CD14-positive monocyte (primary cell): ENCODE results near the gene TIPARP. TPM values are rescaled to one million over a fixed set of nuclear protein-coding genes. Genes with fewer than 3 reads are reported as not detected.
"Not testable (repeated sequence)": the region's sequence is repeated elsewhere in the genome, so short reads cannot be mapped to it uniquely, and the experiment has no call there.

Experiments used
- DNase-seq, 3 donors: peaks; one replicate each; pipeline ENCODE4 v3.0.0-alpha.2; 2011 to 2022
- H2AFZ ChIP-seq: 2 replicates; pipeline ENCODE4 v1.6.0; 2012; ENCODE audit warnings: mild to moderate bottlenecking, low read depth, low read length, inconsistent platforms; ENCODE audit not compliant: insufficient read depth, poor library complexity, severe bottlenecking
- H3K27ac ChIP-seq, 2 donors: 1 replicate in 1 of 2; 2 replicates in 1 of 2; pipeline ENCODE4 v1.5.1; 2012 to 2013; ENCODE audit warnings: low read length in 2 of 2, control low read depth in 1 of 2, inconsistent platforms in 1 of 2, low read depth in 1 of 2, mild to moderate bottlenecking in 1 of 2
- H3K27me3 ChIP-seq, 2 donors: one replicate each; pipeline versions ENCODE4 v1.6.0 to v1.6.1; 2011 to 2013; ENCODE audit warnings: low read length in 2 of 2; ENCODE audit not compliant: control insufficient read depth in 2 of 2, insufficient read depth in 2 of 2
- H3K36me3 ChIP-seq, 2 donors: replicated peaks in 1 of 2; 1 replicate in 1 of 2; 2 replicates in 1 of 2; pipeline versions ENCODE4 v1.5.1 to v1.6.1; 2012 to 2013; ENCODE audit warnings: low read length in 2 of 2, control low read depth in 1 of 2, inconsistent platforms in 1 of 2, mild to moderate bottlenecking in 1 of 2; ENCODE audit not compliant: insufficient read depth in 2 of 2, control insufficient read depth in 1 of 2
- H3K4me1 ChIP-seq, 2 donors: 1 replicate in 1 of 2; 2 replicates in 1 of 2; pipeline versions ENCODE4 v1.5.1 to v1.6.1; 2012 to 2013; ENCODE audit warnings: low read length in 2 of 2, control low read depth in 1 of 2, inconsistent platforms in 1 of 2, mild to moderate bottlenecking in 1 of 2, moderate library complexity in 1 of 2; ENCODE audit not compliant: insufficient read depth in 2 of 2, control insufficient read depth in 1 of 2
- H3K4me2 ChIP-seq: replicated peaks from 2 replicates; pipeline ENCODE3; 2012; ENCODE audit warnings: low read length, moderate library complexity, mild to moderate bottlenecking; ENCODE audit not compliant: poor library complexity, severe bottlenecking; ENCODE audit errors: extremely low read depth
- H3K4me3 ChIP-seq, 3 experiments: fragments of 200-600 bp in 1 of 3; sonication (generic) in 1 of 3; replicated peaks in 1 of 3; 1 replicate in 2 of 3; 2 replicates in 1 of 3; pipeline ENCODE4 v1.5.1; 2011 to 2013; ENCODE audit warnings: low read length in 3 of 3, mild to moderate bottlenecking in 3 of 3, control low read depth in 2 of 3, low read depth in 2 of 3, inconsistent platforms in 1 of 3, moderate library complexity in 1 of 3
- H3K79me2 ChIP-seq: 2 replicates; pipeline ENCODE4 v1.6.0; 2012; ENCODE audit warnings: mild to moderate bottlenecking, control low read depth, inconsistent platforms, low read length, moderate library complexity; ENCODE audit not compliant: insufficient read depth
- H3K9ac ChIP-seq: 2 replicates; pipeline ENCODE4 v1.6.0; 2017; ENCODE audit warnings: low read length, mild to moderate bottlenecking; ENCODE audit not compliant: insufficient read depth, poor library complexity, severe bottlenecking
- H3K9me3 ChIP-seq, 2 donors: replicated peaks in 1 of 2; 1 replicate in 1 of 2; 2 replicates in 1 of 2; pipeline versions ENCODE4 v1.5.1 to v1.6.1; 2012 to 2013; ENCODE audit warnings: low read length in 2 of 2, control low read depth in 1 of 2; ENCODE audit not compliant: control insufficient read depth in 1 of 2, insufficient read depth in 1 of 2
- H4K20me1 ChIP-seq: 2 replicates; pipeline ENCODE4 v1.6.0; 2012; ENCODE audit warnings: mild to moderate bottlenecking, low read length, control low read depth, moderate library complexity; ENCODE audit not compliant: insufficient read depth
- H3K27ac Mint-ChIP-seq, 7 donors: one replicate each; pipeline ENCODE4 v1.8.0; 2020; ENCODE audit warnings: mild to moderate bottlenecking in 7 of 7, mixed read lengths in 7 of 7, moderate library complexity in 6 of 7, inconsistent platforms in 2 of 7
- H3K27me3 Mint-ChIP-seq, 3 donors: one replicate each; pipeline ENCODE4 v1.8.0; 2021 to 2022; ENCODE audit warnings: low read depth in 3 of 3, mild to moderate bottlenecking in 3 of 3, mixed read lengths in 3 of 3, moderate library complexity in 3 of 3, inconsistent platforms in 1 of 3
- H3K36me3 Mint-ChIP-seq, 2 donors: one replicate each; pipeline ENCODE4 v1.8.0; 2020; ENCODE audit warnings: mixed read lengths in 2 of 2, inconsistent platforms in 1 of 2, mild to moderate bottlenecking in 1 of 2
- H3K4me1 Mint-ChIP-seq: one replicate; pipeline ENCODE4 v1.8.0; 2020; ENCODE audit warnings: mild to moderate bottlenecking, mixed read lengths
- H3K4me3 Mint-ChIP-seq, 2 donors: one replicate each; pipeline ENCODE4 v1.8.0; 2020; ENCODE audit warnings: mild to moderate bottlenecking in 2 of 2, mixed read lengths in 2 of 2, moderate library complexity in 1 of 2
- H3K9me3 Mint-ChIP-seq, 7 donors: one replicate each; pipeline ENCODE4 v1.8.0; 2020 to 2022; ENCODE audit warnings: mixed read lengths in 7 of 7, mild to moderate bottlenecking in 6 of 7, moderate library complexity in 6 of 7, inconsistent platforms in 2 of 7
- CTCF ChIP-seq: fragments of 200-600 bp; IDR thresholded peaks from one replicate; pipeline ENCODE4 v1.8.0; 2022; ENCODE audit warnings: antibody characterized with exemption, mild to moderate bottlenecking
- WGBS: methylation state at CpG from one replicate; pipeline ENCODE4 v1.1.5; 2013; ENCODE audit warnings: missing lambda C conversion rate; ENCODE audit not compliant: insufficient coverage; 5-methylcytosine and 5-hydroxymethylcytosine counted together
- intact Hi-C, 2 donors: fragments of 100-400 bp; cut with micrococcal nuclease; formaldehyde crosslinking; loops; one replicate each; pipeline versions ENCODE4 v1.15.0 to v1.15.1; 2023
- polyA plus RNA-seq, 3 donors: library from polyadenylated mRNA; depleted of rRNA in 1 of 3; unstranded in 2 of 3; stranded (reverse) in 1 of 3; fragments of 300-500 nt in 2 of 3; fragments of >200 nt in 1 of 3; fragmentation: Illumina TruSeq in 2 of 3; gene quantifications; 1 replicate in 2 of 3; 2 replicates in 1 of 3; pipeline ENCODE4 v1.2.3, GENCODE V29; 2012 to 2021

TIPARP gene
- polyA plus RNA-seq, 3 donors, result 12.7 to 42.5 (median 16.7) TPM

- TF ChIP-seq CTCF, result no peak
- Histone ChIP-seq H3K9me3 (no peaks in the 10 kb centered on the region), H3K36me3 (peaks cover 13 to 44% of the 10 kb centered on the region in 2 donors), H4K20me1 (peaks cover 6% of the 10 kb centered on the region), H3K4me3 (no peak overlapping the region), H3K27ac (no peak overlapping the region), H3K4me1 (peaks cover 14% of the 10 kb centered on the region in 2 donors), H3K27me3 (no peaks in the 10 kb centered on the region), H3K79me2 (no peaks in the 10 kb centered on the region), H3K4me2 (no peak overlapping the region), H3K9ac (no peak overlapping the region), H2AFZ (no peak overlapping the region)
- no CpG with 5 or more reads among the region's 1 CpG for WGBS
- peaks cover 31% of the 10 kb centered on the region in 2 donors for H3K36me3 Mint-ChIP-seq
- H3K4me1 Mint-ChIP-seq, result peaks cover 12% of the 10 kb centered on the region
- no peaks in the 10 kb centered on the region for H3K27me3 Mint-ChIP-seq
- H3K27ac Mint-ChIP-seq, result no peak overlapping the region
- no peak for DNase-seq
- H3K9me3 Mint-ChIP-seq, result peaks cover 0 to 3% (median 0%) of the 10 kb centered on the region in 7 donors
- intact Hi-C loops, result no loop called here
- no peak overlapping the region for H3K4me3 Mint-ChIP-seq
Observed at GRCh38 chr3:156710429-156710828, 36.0 kb downstream of the TIPARP start.

DNA sequence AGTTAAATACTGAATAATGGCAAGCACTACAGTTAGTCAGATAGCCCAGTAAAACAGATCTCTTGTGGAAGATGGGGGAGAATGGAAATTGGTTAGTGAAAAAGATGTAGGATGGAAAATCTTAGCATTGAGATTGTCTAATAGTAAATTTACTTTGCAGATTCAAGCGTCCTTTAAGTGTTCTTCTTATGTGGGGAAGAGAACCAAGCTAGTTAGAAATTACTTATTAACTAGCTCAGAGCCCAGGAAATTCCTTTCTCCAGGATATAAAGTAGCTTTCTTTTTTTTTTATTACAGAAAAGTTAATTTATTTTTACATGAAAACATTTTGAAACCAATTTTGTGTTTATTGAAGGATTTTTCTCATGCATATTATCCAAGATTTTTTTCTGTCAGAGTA is 36.7 kb downstream of the TIPARP start:
- Histone ChIP-seq H2AFZ (no peak overlapping the region), H3K36me3 (peaks cover 13 to 44% of the 10 kb centered on the region in 2 donors), H4K20me1 (peaks cover 4% of the 10 kb centered on the region), H3K4me1 (peaks cover 7 to 8% of the 10 kb centered on the region in 2 donors), H3K4me2 (no peak overlapping the region), H3K9me3 (no peaks in the 10 kb centered on the region), H3K27me3 (no peaks in the 10 kb centered on the region), H3K27ac (no peak overlapping the region), H3K4me3 (no peak overlapping the region), H3K9ac (no peak overlapping the region), H3K79me2 (no peaks in the 10 kb centered on the region)
- Mint-ChIP-seq H3K9me3 (peaks cover 0 to 3% (median 0%) of the 10 kb centered on the region in 7 donors), H3K27me3 (no peaks in the 10 kb centered on the region), H3K27ac (no peak overlapping the region), H3K4me1 (peaks cover 5% of the 10 kb centered on the region), H3K36me3 (peaks cover 31 to 33% of the 10 kb centered on the region in 2 donors), H3K4me3 (no peak overlapping the region)
- intact Hi-C loops, result no loop called here
- TF ChIP-seq CTCF, result no peak
- DNase-seq, result no peak
- no CpG with 5 or more reads among the region's 1 CpG for WGBS

DNA sequence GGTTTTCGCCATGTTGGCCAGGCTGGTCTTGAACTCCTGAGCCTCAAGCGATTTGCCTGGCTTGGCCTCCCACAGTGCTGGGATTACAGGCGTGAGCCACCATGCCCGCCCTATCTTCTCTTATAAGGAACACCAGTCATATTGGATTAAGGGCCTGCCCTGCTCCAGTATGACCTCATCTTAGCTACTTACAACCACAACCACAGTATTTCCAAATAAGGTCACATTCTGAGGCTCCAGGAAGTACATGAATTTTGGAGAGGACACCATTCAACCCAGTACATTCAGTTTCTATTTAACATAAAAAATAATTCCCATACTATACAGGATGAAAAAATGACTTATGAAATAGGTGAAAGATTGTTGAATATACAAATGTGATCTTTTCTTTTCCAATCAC is 37.6 kb downstream of the TIPARP start:
- H3K4me2 ChIP-seq, H3K27ac ChIP-seq, H2AFZ ChIP-seq, H3K4me1 ChIP-seq, H3K9me3 ChIP-seq, H3K79me2 ChIP-seq, H3K4me3 ChIP-seq, H3K4me1 Mint-ChIP-seq, H4K20me1 ChIP-seq, intact Hi-C loops, H3K27me3 Mint-ChIP-seq, H3K4me3 Mint-ChIP-seq, H3K9ac ChIP-seq, H3K27me3 ChIP-seq, H3K9me3 Mint-ChIP-seq: not testable (repeated sequence)
- peaks cover 13 to 44% of the 10 kb centered on the region in 2 donors for H3K36me3 ChIP-seq
- WGBS, result no CpG with 5 or more reads among the region's 4 CpGs
- H3K36me3 Mint-ChIP-seq, result peaks cover 29% of the 10 kb centered on the region in 2 donors
- peak in 2 of 3 donors; percentile 29 to 33 for DNase-seq
- H3K27ac Mint-ChIP-seq, result peak overlapping the region in 2 of 7 donors; percentile 4 to 58
